ENCODE results near the gene SMARCB1. TPM values are rescaled to one million over a fixed set of nuclear protein-coding genes. Genes with fewer than 3 reads are reported as not detected.

The SMARCB1 gene
- total and polyA plus RNA-seq, 2 experiments from 2014 or later: 114 to 132 TPM

GRCh38 chr22:23868580-23868979 is 81.8 kb downstream of the SMARCB1 start:
- no peak overlapping the region for H3K4me3 ChIP-seq
- no peaks in the 10 kb centered on the region for H3F3A ChIP-seq (replicated peaks; ENCODE audit: low read depth)
- H3K36me3 ChIP-seq (ENCODE audit: insufficient read depth): no peaks in the 10 kb centered on the region
- no peak for ATAC-seq
- H3K27me3 Mint-ChIP-seq (ENCODE audit: insufficient read depth, low read depth, poor library complexity): peaks cover 3% of the 10 kb centered on the region
- DNase-seq (ENCODE audit: low spot score): no peak
- no peaks in the 10 kb centered on the region for H3K4me1 Mint-ChIP-seq
- H3K4me2 ChIP-seq: no peak overlapping the region
- H3K9me3 Mint-ChIP-seq: no peaks in the 10 kb centered on the region
- H4K20me1 ChIP-seq (replicated peaks; ENCODE audit: insufficient read depth): no peaks in the 10 kb centered on the region
- H3K27ac ChIP-seq (ENCODE audit: low read depth): no peak overlapping the region
- peaks cover 42% of the 10 kb centered on the region for H3K36me3 Mint-ChIP-seq (ENCODE audit: low read depth)
- TF ChIP-seq JUNB (IDR thresholded peaks at IDR 0.05; ENCODE audit: unreplicated experiment): no peak
- TF ChIP-seq STAT1 (IDR thresholded peaks at IDR 0.05; ENCODE audit: unreplicated experiment): no peak
- TF ChIP-seq EZH2phosphoT487 (IDR thresholded peaks at IDR 0.05; ENCODE audit: unreplicated experiment): no peak
- TF ChIP-seq CREB1 (CRISPR knock-in tag; IDR thresholded peaks at IDR 0.05; ENCODE audit: low read depth): no peak
- TF ChIP-seq NANOG (IDR thresholded peaks at IDR 0.05; ENCODE audit: borderline replicate concordance): no peak
- TF ChIP-seq ZNF462 (CRISPR knock-in tag; IDR thresholded peaks at IDR 0.05): no peak
- no peak for TF ChIP-seq ETS1 (IDR thresholded peaks at IDR 0.05)
- TF ChIP-seq ZNF331 (CRISPR knock-in tag; IDR thresholded peaks at IDR 0.05; ENCODE audit: low read depth): no peak
- no peak for TF ChIP-seq EZH2 (IDR thresholded peaks at IDR 0.05; ENCODE audit: low read depth, unreplicated experiment)
- TF ChIP-seq CTCF (conservative IDR thresholded peaks at IDR 0.05; ENCODE audit: low read depth in 2 of 2): no peak
- TF ChIP-seq REST (IDR thresholded peaks at IDR 0.05; ENCODE audit: unreplicated experiment): no peak
- TF ChIP-seq POLR2AphosphoS5 (IDR thresholded peaks at IDR 0.05; ENCODE audit: low read depth): no peak
- no peak for TF ChIP-seq ZNF114 (CRISPR knock-in tag; IDR thresholded peaks at IDR 0.05)
- H3K27ac Mint-ChIP-seq: no peak overlapping the region
- no peaks in the 10 kb centered on the region for H3K79me2 ChIP-seq (replicated peaks; ENCODE audit: insufficient read depth)
- no peak overlapping the region for H3K4me3 Mint-ChIP-seq
- no peak overlapping the region for H2AFZ ChIP-seq
- H3K4me1 ChIP-seq (ENCODE audit: insufficient read depth): no peaks in the 10 kb centered on the region
- H3K27me3 ChIP-seq (ENCODE audit: insufficient read depth): no peaks in the 10 kb centered on the region
- no peaks in the 10 kb centered on the region; the same call in 1 of the 2 replicates for H3K9me2 ChIP-seq (ENCODE audit: insufficient read depth)

Data from GM23338 (cell line).